K562 (cell line): ENCODE data around the gene TMEM132E. TPM values are rescaled to one million over a fixed set of nuclear protein-coding genes. Genes with fewer than 3 reads are reported as not detected.

ENCODE experiments used
- ATAC-seq: fragments of 200-7000 bp; cut with Tn5 transposase; 3 replicates; pipeline ENCODE4 v1.9.1; 2020; ENCODE audit warnings: moderate library complexity
- BruUV-seq: library from RNA; stranded (reverse); fragments of 400-500 nt; replicated peaks from 2 replicates; lab custom pipeline; 2021; lab: Mats Ljungman, UMichigan
- CTCF ChIA-PET: fragments of 300-600 bp; formaldehyde crosslinking; extraction: SDS; loops from one replicate; lab custom pipeline; 2021; ENCODE audit warnings: low intra/inter-chr PET ratio; lab: Yijun Ruan, JAX
- POLR2A ChIA-PET: fragments of 300-600, 350-650 bp; sonication (Branson Sonifier 250); formaldehyde crosslinking; extraction: SDS; loops from one replicate; lab custom pipeline; 2021; ENCODE audit warnings: antibody characterized with exemption, inconsistent platforms; lab: Yijun Ruan, JAX
- DNase-seq, 4 experiments: peaks; one replicate each; pipeline versions ENCODE4 v3.0.0 to v3.0.0-alpha.2; 2011 to 2018; ENCODE audit warnings: low spot score in 3 of 4, mixed read lengths in 3 of 4; ENCODE audit errors: extremely low read depth in 1 of 4
- FAIRE-seq: peaks from 2 replicates; lab custom pipeline; 2011; peaks lifted over from hg19 to GRCh38; lab: Jason Lieb, UNC
- H2AFZ ChIP-seq: 2 replicates; pipeline ENCODE4 v1.6.0; 2011; ENCODE audit warnings: low read depth, low read length, control low read depth, inconsistent platforms
- H3K27ac ChIP-seq: fragments of 200-600 bp; 3 replicates; pipeline ENCODE4 v1.8.0; 2011; ENCODE audit warnings: low read depth, mild to moderate bottlenecking, control low read depth, inconsistent platforms, low read length, moderate library complexity, mixed read lengths; ENCODE audit errors: extremely low read depth
- H3K27me3 ChIP-seq, 2 experiments: fragments of 300-600 bp in 1 of 2; 2 replicates in 1 of 2; 3 replicates in 1 of 2; pipeline versions ENCODE4 v1.6.0 to v1.8.0; 2011; ENCODE audit warnings: inconsistent platforms in 2 of 2, low read length in 2 of 2, mild to moderate bottlenecking in 1 of 2, mixed read lengths in 1 of 2, moderate library complexity in 1 of 2; ENCODE audit not compliant: control insufficient read depth in 2 of 2, insufficient read depth in 2 of 2
- H3K36me3 ChIP-seq: fragments of 300-600 bp; 3 replicates; pipeline ENCODE4 v1.8.0; 2011; ENCODE audit warnings: mild to moderate bottlenecking, low read length, inconsistent platforms; ENCODE audit not compliant: control insufficient read depth, insufficient read depth
- H3K4me1 ChIP-seq, 2 experiments: fragments of 200-600 bp in 1 of 2; replicated peaks in 1 of 2; 2 replicates in 1 of 2; 3 replicates in 1 of 2; pipeline versions ENCODE4 v1.5.1 to v1.8.0; 2011; ENCODE audit warnings: inconsistent platforms in 2 of 2, low read length in 2 of 2, mild to moderate bottlenecking in 1 of 2, mixed read lengths in 1 of 2, moderate library complexity in 1 of 2; ENCODE audit not compliant: control insufficient read depth in 2 of 2, insufficient read depth in 2 of 2
- H3K4me2 ChIP-seq: 2 replicates; pipeline ENCODE4 v1.6.1; 2011; ENCODE audit warnings: low read length, control low read depth, inconsistent platforms, mixed read lengths; ENCODE audit not compliant: insufficient read depth
- H3K4me3 ChIP-seq: fragments of 200-600 bp; sonication (generic), shearing (Covaris generic); 2 replicates; pipeline ENCODE4 v1.5.1; 2016; ENCODE audit warnings: control low read depth, inconsistent platforms
- H3K79me2 ChIP-seq: fragments of 200-600 bp; 3 replicates; pipeline ENCODE4 v1.8.0; 2011; ENCODE audit warnings: low read length, inconsistent platforms; ENCODE audit not compliant: control insufficient read depth, insufficient read depth
- H3K9ac ChIP-seq, 2 experiments: 2 replicates each; pipeline versions ENCODE4 v1.6.0 to v1.6.1; 2011; ENCODE audit warnings: low read depth in 2 of 2, low read length in 2 of 2, control low read depth in 1 of 2, inconsistent platforms in 1 of 2, mild to moderate bottlenecking in 1 of 2, mixed read lengths in 1 of 2; ENCODE audit not compliant: insufficient read depth in 1 of 2
- H3K9me1 ChIP-seq: one replicate; pipeline ENCODE4 v1.6.0; 2011; ENCODE audit warnings: inconsistent platforms, mild to moderate bottlenecking, low read length, moderate library complexity; ENCODE audit not compliant: control insufficient read depth, insufficient read depth
- H3K9me3 ChIP-seq: replicated peaks from 2 replicates; pipeline ENCODE4 v1.5.1; 2011; ENCODE audit warnings: low read depth, low read length, inconsistent platforms; ENCODE audit not compliant: control insufficient read depth, insufficient read depth
- H4K20me1 ChIP-seq: replicated peaks from 2 replicates; pipeline ENCODE4 v1.6.1; 2011; ENCODE audit warnings: low read length, inconsistent platforms, mixed read lengths; ENCODE audit not compliant: control insufficient read depth, insufficient read depth
- CGGBP1 ChIP-seq: fragments of 250-450 bp; sonication (Bioruptor Pico); IDR thresholded peaks from 2 replicates; pipeline ENCODE4 v1.9.0; 2021; ENCODE audit warnings: mild to moderate bottlenecking
- EGR1 ChIP-seq: fragments of 450-650 bp; conservative IDR thresholded peaks from 2 replicates; pipeline ENCODE4 v1.6.1; 2017; ENCODE audit warnings: mild to moderate bottlenecking
- GABPB1 ChIP-seq: sonication (generic); formaldehyde crosslinking; IDR thresholded peaks from 2 replicates; pipeline ENCODE4 v1.8.0; 2022; ENCODE audit warnings: mild to moderate bottlenecking, missing genetic modification reagents
- PHB ChIP-seq: fragments of 250-450 bp; sonication (Bioruptor Pico); IDR thresholded peaks from 2 replicates; pipeline ENCODE4 v1.5.0; 2021
- PML ChIP-seq: IDR thresholded peaks from 2 replicates; pipeline ENCODE4 v1.6.1; 2012; ENCODE audit warnings: low read length, inconsistent platforms
- ZNF740 ChIP-seq, 3 experiments: fragments of 200-800 bp in 1 of 3; sonication (Bioruptor generic) in 1 of 3; sonication (generic) in 1 of 3; formaldehyde crosslinking in 1 of 3; IDR thresholded peaks; 2 replicates each; pipeline versions ENCODE4 v1.6.1 to v1.8.0; 2016 to 2022; ENCODE audit warnings: mild to moderate bottlenecking in 2 of 3, missing compliant biosample characterization in 2 of 3, missing genetic modification characterization in 2 of 3, missing genetic modification reagents in 1 of 3
- WGBS: fragments of 100-300 bp; shearing (Covaris generic); methylation state at CpG from one replicate; pipeline ENCODE4 v1.1.6; 2016; ENCODE audit warnings: low coverage, mixed read lengths; ENCODE audit not compliant: insufficient coverage; ENCODE audit errors: missing lambda C conversion rate; 5-methylcytosine and 5-hydroxymethylcytosine counted together
- in situ Hi-C: fragments of 300-500 bp; cut with MboI; formaldehyde crosslinking; loops from 4 replicates; pipeline ENCODE4 v1.15.0; 2018; ENCODE audit warnings: inconsistent platforms, mixed read lengths
- intact Hi-C: fragments of 100-400 bp; cut with micrococcal nuclease; formaldehyde crosslinking; loops from 2 replicates; pipeline ENCODE4 v1.14.2; 2022
- polyA plus RNA-seq, 8 experiments: library from polyadenylated mRNA; depleted of rRNA in 4 of 8; stranded (reverse) in 5 of 8; unstranded in 3 of 8; fragments of >200 nt; fragmentation: Nextera tagmentation in 2 of 8; fragmentation: Illumina TruSeq in 1 of 8; extraction: Ambion mirVana in 2 of 8; extraction: Trizol in 1 of 8; gene quantifications; 2 replicates each; pipeline versions ENCODE4 v1.2.1 to v1.2.3, GENCODE V29; 2011 to 2014; ENCODE audit warnings: inconsistent platforms in 1 of 8, missing spikeins in 1 of 8
- total RNA-seq, 7 experiments: library from RNA; depleted of rRNA in 6 of 7; stranded (reverse); fragments of >200 nt in 6 of 7; fragmentation: Illumina TruSeq in 2 of 7; extraction: Trizol in 2 of 7; gene quantifications; 2 replicates each; pipeline versions ENCODE4 v1.2.1 to v1.2.3, GENCODE V29; 2011 to 2021; ENCODE audit warnings: low replicate concordance in 1 of 7

The TMEM132E gene
- total and polyA plus RNA-seq, 9 of the 15 experiments (the other 6 are each of a cell fraction or from before 2014, with no cell fraction given) = not detected

- no peaks in the 10 kb centered on the region for H3K9me3 ChIP-seq
- POLR2A ChIA-PET = no interaction called here
Measured at GRCh38 chr17:34530918-34531317, 48.5 kb upstream of the TMEM132E start.

More at GRCh38 chr17:34530918-34531317, 48.5 kb upstream of the TMEM132E start:
- H3K9ac ChIP-seq = no peak overlapping the region
- intact Hi-C loops = no loop called here
- H3K9me1 ChIP-seq = no peaks in the 10 kb centered on the region
- H3K36me3 ChIP-seq = no peaks in the 10 kb centered on the region
- no peak overlapping the region for H3K4me3 ChIP-seq
- no peaks in the 10 kb centered on the region for H4K20me1 ChIP-seq
- DNase-seq (no peak), FAIRE-seq (no peak), ATAC-seq (no peak)
- H3K79me2 ChIP-seq = no peaks in the 10 kb centered on the region
- TF ChIP-seq CGGBP1 (CRISPR knock-in tag) (no peak), ZNF740 (CRISPR knock-in tag; IDR thresholded peaks at IDR 0.05) (no peak), ZNF740 (tag; IDR thresholded peaks at IDR 0.05) (no peak), PML (no peak), EGR1 (no peak), PHB (no peak), GABPB1 (CRISPR knock-in tag) (no peak)
- no peak overlapping the region for H3K4me2 ChIP-seq
- WGBS = 0% methylated on average over 3 of the region's 3 CpGs
- H3K27me3 ChIP-seq = peaks cover 0 to 5% of the 10 kb centered on the region in 2 experiments; a peak in 1 of 5 replicates
- BruUV-seq = no TSS peak
- CTCF ChIA-PET = no interaction called here
- in situ Hi-C loops = loop anchor here (10.0 kb wide), 1 partner anchor 584 kb away; the partner anchor contains the start of gene RAD51D
- no peak overlapping the region for H2AFZ ChIP-seq
- H3K4me1 ChIP-seq = no peaks in the 10 kb centered on the region
- no peak overlapping the region for H3K27ac ChIP-seq
